ENCODE measurements around the gene LRBA.
A peak's percentile ranks its signal among the peaks of the same experiment; 100 is the strongest.
"Not testable (repeated sequence)": the region's sequence is repeated elsewhere in the genome, so short reads cannot be mapped to it uniquely, and the experiment has no call there.

The LRBA gene

DNA sequence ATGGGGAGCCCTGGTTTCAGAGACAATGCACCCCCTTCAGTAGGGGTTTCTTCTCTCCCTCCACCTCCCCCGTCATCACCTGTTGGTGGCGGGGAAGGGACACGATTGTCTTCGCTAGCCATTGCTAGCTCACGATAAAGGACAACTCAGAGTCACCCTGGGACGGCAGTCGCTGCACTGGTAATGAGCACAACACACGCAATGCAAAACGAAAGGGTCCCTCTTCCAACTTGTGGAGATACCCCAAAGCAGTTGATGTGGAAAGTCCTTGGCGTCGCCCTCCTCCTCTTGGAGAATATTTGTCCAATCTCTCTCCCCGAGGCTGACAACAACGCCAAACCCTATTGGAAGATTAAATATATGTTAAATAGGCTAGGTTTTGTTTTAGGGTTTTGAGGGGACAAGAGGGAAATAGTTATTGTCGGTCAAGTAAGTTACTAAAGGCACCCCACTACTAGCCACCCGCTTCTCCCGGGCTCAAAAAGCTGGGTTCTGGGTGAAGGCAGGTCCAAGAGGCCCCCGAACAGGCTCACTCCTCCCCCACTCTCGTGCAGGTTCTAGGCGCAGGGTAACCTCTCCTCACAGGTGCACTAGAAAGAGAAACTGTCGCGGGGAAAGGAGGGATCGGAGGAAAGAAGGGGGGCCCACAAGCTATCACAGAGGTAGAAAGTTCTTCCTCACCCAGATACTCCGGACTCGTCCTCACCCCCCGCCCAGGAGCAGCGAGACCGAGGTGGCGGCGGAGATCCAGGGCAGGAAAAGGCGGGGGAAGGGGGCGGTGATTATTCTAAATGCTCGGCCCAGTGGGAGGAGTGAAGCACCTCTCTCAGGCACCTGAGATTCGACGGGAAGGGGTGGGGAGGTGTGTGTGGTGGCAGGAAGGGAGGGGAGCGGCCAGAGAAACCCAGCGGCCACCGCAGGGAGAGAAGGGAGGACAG lies at the start of gene LRBA:
Gene LRBA, minus strand, starts transcription at position 764 of the 938 bp plus-strand sequence. Its CDS starts 642 bp downstream, at position 122.
- DNase-seq: peak; percentile 74 to 89 (median 80)

- DNase-seq: not testable (repeated sequence)
Observed at GRCh38 chr4:151063143-151063542, 48.1 kb upstream of the LRBA start.

GRCh38 chr4:151055539-151055938 lies 40.5 kb upstream of the LRBA start:
- no peak for DNase-seq

DNA sequence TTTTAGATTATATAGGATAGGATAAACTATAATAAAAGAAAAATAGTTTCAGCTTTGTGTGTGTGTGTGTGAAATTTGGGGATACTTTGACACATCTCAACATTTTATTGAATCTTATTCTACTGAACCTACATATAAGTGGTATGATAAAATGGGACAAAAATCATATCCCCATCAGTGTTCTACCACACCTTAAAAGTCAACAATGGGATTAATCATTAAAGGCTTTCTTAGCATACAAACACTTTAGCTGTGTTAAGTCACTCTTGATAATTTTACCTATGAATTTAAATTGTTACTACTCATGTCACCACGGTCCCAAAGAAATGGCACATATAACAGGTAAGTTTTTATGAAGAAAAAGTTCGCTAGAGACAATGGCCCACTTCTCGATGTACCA lies 37.7 kb upstream of the LRBA start:
- no peak for DNase-seq

DNA sequence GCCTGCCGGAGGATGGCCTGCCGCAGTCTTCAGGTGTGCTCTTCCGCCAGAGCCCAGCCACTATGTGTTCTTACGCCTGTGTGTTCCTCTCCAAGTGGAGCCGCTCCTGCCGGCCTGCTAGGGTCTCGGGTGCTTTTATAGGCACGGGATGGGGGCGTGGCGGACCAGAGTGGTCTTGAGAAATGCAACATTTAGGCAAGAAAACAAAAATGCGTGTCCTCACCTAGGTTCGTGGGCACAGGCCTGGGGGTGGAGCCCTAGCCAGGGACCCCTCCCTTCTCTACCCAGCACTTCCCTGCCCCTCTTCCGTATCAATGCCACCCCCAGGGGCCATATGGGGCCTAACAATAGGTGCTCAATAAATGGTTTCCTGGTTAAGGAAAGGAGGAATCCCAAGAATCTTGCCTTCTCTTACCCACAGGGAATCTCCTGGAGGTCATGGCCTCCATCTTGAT lies 34.4 kb upstream of the LRBA start:
- no peak for DNase-seq

- no peak for DNase-seq
Observed at GRCh38 chr4:151048913-151049312, 33.8 kb upstream of the LRBA start.

GRCh38 chr4:151046609-151047008 lies 31.5 kb upstream of the LRBA start:
- DNase-seq: no peak

GRCh38 chr4:151045907-151046306 lies 30.8 kb upstream of the LRBA start:
- no peak for DNase-seq

GRCh38 chr4:151043803-151044515 lies 28.9 kb upstream of the LRBA start:
- DNase-seq: no peak

DNA sequence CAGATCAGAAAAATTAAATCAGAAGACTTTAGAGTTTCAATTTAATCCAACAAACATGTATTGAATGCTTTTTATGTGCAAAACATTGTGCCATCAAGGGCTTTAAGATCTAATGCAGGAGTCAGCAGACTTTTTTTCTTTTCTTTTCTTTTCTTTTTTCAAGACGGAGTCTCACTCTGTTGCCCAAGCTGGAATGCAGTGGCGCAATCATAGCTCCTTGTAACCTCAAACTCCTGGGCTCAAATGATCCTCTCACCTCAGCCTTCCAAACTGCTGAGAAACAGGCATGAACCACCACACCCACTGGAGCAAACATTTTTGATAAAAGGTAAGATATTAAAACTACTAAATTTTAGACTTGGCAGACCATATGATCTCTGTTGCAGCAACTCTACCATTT lies 24.6 kb upstream of the LRBA start:
- DNase-seq: no peak

GRCh38 chr4:151038452-151039157 lies 23.5 kb upstream of the LRBA start:
- DNase-seq: no peak

GRCh38 chr4:151035911-151036310 lies 20.8 kb upstream of the LRBA start:
- no peak for DNase-seq

GRCh38 chr4:151035328-151035727 lies 20.2 kb upstream of the LRBA start:
- DNase-seq: no peak

- no peak for DNase-seq
Observed at GRCh38 chr4:151034829-151035228, 19.7 kb upstream of the LRBA start.

GRCh38 chr4:151031831-151032605 lies 16.9 kb upstream of the LRBA start:
- DNase-seq: no peak

DNA sequence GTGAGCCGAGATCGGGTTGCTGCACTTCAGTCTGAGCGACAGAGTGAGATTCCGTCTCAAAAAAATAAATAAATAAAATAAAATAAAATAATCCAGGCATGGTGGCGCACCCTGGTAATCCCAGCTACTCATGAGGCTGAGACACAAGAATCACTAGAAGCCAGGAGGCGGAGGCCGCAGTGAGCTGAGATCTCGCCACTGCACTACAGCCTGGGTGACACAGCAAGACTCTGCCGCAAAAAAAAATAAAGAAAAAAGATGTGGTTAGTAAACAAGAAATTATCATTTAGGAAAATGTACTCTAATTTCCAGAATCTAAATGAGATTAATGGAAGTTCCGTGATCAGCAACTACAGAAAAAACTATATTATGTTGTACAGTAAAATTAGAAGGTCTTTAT lies 14.5 kb upstream of the LRBA start:
- no peak for DNase-seq

DNA sequence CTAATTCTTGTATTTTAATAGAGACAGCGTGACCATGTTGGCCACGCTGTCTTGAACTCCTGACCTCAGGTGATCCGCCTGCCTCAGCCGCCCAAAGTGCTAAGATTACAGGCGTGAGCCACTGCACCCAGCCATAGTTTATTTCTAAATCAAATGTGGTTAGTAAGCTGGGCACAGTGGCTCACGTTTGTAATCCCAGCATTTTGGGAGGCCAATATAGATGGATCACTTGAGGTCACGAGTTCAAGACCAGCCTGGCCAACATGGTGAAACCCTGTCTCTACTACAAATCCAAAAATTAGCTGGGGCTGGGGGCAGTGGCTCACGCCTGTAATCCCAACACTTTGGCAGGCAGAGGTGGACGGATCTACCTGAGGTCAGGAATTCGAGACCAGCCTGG lies 13.9 kb upstream of the LRBA start:
- DNase-seq: not testable (repeated sequence)

DNA sequence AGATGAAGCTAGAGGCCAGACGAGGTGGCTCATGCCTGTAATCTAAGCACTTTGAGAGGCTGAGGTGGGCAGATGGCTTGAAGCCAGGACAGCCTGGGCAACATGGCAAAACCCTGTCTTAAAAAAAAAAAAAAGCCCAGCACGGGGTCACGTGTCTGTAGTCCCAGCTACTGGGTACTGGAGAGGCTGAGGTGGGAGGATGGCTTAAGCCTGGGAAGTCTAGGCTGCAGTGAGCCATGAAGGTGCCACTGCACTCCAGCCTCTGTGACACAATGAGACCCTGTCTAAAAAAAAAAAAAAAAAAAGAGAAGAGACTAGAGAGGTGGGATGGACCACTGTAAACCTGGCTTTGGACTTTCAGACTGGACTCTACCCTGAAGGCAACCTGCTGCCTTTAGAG lies 10.7 kb upstream of the LRBA start:
- no peak for DNase-seq

DNA sequence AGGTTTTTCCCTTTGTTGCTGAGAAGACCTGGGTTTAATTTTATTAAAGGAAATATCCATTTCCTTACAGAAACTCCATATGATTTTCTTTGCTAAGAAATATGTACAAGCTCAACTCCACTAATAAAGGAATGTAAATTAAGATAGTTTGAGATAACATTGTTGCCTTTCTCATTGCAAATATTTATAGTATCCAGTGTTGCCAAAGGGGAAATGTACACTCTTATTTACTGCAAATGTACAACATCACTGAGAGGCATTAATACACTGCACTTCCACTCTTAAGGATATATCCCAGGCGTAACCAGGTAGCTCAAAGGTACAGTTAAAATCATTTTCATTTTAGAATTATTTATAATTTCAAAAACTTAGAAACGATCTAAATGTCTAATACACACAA lies 7.5 kb upstream of the LRBA start:
- no peak for DNase-seq

DNA sequence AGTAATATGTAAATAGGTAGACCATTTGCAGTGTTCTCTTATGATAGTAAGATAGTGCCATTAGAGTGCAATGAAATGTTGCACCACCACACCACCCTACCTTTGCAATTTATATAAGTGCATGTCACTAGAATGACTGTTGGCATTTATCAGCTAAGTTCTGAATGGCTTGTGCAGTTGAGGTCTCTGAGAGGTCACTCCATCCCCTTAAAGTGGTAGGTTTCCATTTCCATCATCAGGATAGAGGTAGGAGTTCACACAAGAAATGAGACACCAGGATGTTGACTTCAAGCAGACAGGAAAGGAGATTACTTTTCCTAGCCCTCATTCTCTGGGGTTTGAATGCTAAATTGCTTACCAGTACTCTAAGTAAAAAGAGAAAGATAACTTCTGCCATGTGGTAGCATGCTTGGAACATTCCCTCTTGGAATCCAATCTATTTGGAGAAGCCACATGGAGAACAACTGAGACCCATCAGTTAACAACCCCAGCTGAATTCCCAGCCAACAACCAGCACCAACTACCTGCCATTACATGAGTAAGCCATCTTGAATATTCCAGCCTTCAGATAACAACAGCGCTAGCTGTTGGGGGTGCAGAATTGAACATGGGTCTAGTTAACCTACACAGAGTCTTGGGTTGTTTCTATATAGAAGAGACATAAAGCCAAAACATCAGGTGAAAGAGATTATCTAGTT lies 6.7 kb upstream of the LRBA start:
- no peak for DNase-seq

DNA sequence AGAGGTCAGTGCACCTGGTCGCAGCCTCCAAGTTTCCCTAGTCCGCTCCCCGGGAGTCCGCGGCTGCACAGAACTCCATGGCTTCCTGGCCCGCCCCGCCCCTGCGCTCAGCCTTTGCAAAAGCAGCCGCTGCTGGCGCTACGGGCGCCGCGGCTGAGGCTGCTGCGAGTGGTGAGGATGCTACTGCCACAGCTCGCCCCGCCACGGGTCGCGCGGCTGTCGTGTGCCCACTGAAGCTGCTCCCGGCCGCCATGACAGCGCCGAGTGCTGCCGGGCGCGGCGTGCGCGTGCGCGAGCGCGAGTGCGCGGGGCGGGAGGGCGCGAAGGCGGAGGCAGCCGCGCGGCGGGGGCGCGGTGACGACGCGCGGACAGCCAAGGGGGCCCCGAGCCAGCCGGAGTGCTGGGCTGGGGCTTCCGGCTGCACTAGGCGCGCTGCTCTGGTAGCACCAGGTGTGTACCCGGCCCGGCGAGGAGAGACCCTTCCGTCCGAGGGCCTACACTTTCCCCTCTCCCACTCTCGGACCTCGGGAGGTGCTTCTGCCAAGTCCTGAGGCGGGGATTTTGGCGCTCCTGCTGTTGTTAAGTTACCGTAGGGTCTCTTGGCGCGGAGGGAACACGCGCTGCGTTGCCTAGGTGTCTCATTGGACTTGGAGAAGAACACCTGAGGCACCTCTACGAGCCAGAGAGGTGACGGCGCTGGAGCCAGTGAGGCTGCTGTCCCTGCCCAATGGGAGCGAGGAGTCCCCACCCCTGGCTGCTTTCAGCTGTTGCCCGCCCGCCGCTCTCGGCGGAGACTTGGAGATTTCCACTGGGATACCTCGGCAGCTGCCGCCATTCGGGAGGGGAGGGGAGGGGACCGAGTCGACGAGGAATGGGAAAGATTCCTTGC lies 619 bp upstream of the LRBA start:
- DNase-seq: peak; percentile 66 to 89 (median 78)
